CD4-positive, alpha-beta T cell treated with Interleukin-2 at 100 ng/mL for 4 hours (primary cell): ENCODE measurements around the gene SRSF2.
"Not testable (repeated sequence)": the region's sequence is repeated elsewhere in the genome, so short reads cannot be mapped to it uniquely, and the experiment has no call there.

ENCODE experiments used
- DNase-seq: peaks from one replicate; pipeline ENCODE4 v3.0.0-alpha.2; 2020; ENCODE audit warnings: low spot score

SRSF2 gene

GRCh38 chr17:76738468-76738850 lies 1.3 kb upstream of the SRSF2 start:
- DNase-seq: no peak

DNA sequence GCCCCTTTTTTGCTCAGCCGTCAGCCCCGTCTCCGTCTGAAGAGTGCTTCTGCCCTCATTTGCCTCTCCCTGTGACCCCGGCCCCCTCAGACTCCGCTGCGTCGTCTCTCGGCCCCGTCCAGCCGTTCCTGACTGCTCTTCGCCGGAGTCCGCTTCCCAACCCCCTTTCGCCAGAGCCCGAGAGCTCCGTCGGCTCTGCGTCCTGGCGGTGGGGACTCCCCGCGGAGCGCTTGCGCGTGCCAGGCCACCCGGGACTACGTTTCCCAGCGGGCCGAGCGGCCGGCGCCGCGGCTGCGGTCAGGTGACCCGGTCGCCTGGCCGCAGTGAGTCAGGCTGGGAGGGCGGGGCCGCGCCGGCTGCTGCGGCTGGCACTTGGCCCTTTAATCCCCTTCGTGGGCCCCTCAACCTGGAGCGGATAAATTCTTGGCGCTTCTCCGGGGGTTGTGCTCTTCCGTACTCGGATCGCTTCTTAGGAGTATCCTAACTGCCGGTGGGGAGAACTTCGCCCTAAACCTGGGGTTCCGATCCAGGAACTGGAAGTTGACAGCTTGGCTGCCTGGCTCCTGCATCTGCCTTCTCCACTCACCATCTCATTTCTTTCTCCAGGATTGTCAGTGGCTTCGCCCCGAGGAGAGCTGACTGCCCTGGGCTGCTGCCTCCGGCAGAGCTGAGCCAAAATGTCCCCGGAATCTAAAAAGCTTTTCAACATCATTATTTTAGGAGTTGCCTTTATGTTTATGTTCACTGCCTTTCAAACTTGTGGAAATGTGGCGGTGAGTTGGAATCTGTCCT lies 741 bp upstream of the SRSF2 start, which contains the start of gene MFSD11:
TSS of gene MFSD11 (plus strand) at position 444 of the 792 bp plus-strand sequence. CDS start at position 678, 234 bp downstream.
- DNase-seq: peak; percentile 92

GRCh38 chr17:76736349-76737081 lies 616 bp downstream of the SRSF2 start:
- peak; percentile 71 for DNase-seq

DNA sequence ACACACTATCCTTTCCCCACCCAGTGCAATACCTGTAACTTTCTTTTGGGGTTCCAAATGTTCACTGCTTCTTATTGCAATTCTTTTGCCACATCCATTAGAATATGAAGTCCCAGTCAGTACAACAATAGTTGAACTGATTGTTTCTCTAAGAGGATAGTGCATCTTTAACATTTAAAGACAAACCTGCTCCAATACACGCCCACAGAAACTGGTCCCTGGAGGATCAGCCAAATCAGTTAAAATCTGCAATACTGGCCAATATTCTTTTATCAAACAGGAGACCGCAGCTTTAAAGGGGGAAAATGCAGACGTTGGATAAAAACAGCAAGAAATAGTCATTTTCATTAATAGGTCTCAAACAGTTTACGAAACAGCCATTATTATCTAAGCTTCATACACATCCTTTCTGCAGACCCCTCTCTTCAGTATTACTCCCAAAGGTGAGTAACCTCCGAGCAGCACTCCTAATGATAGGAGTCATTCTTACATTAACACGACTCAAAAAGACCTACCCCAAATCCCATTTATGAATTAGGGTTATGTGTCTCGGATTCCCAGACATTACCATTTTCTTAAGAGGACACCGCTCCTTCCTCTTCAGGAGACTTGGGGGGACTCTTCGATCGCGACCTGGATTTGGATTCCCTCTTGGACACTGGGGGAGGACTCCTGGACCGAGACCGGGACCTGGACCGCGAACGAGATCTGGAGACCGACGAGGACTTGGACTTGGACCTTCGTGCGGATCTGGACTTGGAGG lies 1.4 kb downstream of the SRSF2 start:
- DNase-seq: no peak

DNA sequence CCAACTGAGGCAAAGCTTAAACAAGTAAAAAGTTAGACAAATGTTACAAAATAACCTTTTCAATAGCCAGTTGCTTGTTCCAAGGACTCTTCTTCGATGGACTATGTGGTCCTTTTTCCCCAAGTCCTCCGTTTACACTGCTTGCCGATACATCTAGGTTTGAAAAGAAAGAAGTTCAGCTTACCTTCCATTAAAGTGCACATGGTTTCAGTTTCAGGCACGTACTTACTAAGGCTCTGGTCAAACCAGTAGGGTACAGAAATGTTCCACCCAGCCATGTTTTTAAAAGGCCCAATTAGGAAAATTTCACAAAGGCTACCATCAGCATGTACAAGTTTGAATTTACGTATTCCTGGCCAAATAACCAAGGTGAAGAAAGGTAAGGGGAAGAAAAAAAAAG lies 2.1 kb downstream of the SRSF2 start:
- DNase-seq: peak; percentile 32

DNA sequence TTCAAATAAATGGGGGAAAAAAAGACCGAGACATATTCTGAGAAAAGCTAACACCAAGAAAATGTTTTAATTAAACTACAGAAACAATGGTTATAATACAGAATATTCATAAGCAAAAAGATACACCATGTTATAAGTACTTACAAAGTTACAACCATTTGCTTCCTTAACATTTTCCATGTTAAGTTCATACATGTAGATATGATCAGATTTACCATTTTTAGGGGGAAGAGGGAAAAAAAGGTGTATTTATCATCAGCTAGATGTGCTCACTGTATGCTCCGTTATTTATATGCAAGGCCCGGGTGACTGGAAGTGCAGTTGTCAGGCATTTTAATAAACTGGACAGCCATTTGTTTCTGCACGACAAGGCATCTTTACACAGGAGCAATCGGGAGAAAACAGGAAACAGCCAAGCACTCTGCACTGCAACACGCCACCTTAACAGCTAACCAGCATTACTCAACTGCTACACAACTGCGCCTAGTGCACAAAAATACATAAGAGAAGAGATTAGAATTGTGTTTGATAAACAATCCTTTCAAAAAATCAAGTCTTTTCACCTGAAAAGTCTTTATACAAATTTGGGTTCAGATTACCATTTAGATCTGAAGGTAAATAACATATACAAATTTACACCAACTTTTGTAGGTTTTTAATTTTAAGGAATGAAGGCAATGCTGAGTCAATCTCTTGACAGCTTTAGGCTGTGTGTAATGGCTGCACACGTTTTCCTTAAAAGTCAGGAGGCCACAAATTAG lies 2.9 kb downstream of the SRSF2 start:
- peak; percentile 37 for DNase-seq

GRCh38 chr17:76733618-76733957 lies 3.5 kb downstream of the SRSF2 start:
- no peak for DNase-seq

GRCh38 chr17:76732734-76733617 lies 4.2 kb downstream of the SRSF2 start:
- no peak for DNase-seq

DNA sequence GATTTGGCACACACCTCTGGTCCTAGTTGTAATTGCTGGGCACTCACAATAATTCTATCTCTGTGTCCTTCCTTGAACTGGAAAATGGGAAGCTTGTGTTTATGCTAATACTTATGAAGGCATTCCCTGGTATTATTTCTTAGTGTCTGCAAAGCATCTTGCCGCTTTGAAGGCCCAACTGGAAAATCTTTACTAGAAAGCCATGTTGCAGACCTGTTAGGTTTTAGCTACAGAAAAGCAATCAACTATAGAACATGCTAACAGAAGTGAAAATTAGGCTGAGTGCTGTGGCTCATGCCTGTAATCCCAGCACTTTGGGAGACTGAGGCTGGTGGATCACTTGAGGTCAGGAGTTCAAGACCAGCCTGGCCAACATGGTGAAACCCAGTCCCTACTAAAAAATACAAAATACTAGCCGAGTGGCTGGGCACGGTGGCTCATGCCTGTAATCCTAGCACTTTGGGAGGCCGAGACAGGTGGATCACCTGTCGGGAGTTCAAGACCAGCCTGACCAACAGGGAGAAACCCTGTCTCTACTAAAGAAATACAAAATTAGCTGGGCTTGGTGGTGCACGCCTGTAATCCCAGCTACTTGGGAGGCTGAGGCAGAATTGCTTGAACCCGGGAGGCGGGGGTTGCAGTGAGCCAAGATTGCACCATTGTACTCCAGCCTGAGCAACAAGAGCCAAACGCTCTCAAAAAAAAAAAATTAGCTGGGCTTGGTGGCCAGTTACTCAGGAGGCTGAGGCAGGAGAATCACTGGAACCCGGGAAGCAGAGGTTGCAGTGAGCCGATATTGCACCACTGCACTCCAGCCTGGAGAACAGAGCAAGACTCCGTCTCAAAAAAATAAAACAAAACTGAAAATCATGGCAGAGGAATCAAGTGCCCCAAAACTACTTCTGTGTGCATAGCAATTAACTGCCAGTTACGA lies 5.1 kb downstream of the SRSF2 start:
- not testable (repeated sequence) for DNase-seq

DNA sequence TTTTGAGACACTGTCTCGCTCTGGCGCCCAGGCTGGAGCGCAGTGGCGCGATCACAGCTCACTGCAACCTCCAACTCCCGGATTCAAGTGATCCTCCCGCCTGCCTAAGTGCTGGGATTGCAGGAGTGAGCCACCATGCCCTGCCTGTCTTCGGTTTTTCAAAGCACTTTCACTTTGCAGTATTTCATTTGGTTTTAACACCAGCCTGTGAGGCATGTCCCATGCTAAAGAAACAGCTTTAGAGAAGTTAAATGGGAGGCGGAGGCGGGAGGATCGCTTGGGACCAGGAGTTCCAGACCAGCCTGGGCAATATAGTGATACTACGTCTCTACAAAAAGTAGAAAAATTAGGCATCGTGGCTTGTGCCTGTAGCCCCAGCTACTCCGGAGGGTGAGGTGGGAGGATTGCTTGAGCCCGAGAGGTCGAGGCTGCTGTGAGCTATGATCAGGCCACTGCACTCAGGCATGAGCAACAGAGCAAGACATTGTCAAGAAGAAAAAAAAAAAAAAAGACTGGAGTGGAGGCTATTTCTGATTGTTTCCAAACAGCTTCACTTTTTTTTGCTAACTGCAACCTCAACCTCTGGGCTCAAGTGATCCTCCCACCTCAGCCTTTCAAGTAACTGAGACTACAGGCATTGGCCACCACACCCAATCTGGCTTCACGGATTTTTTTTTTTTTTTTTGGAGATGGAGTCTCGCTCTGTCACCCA lies 9.2 kb downstream of the SRSF2 start:
- peak; percentile 33 for DNase-seq

- peak; percentile 76 for DNase-seq
Observed at GRCh38 chr17:76726776-76727718, 10.1 kb downstream of the SRSF2 start, which contains the start of gene METTL23. METTL23 (plus strand) TSS chr17:76726839; CDS start chr17:76729711, 2,872 bp downstream.

DNA sequence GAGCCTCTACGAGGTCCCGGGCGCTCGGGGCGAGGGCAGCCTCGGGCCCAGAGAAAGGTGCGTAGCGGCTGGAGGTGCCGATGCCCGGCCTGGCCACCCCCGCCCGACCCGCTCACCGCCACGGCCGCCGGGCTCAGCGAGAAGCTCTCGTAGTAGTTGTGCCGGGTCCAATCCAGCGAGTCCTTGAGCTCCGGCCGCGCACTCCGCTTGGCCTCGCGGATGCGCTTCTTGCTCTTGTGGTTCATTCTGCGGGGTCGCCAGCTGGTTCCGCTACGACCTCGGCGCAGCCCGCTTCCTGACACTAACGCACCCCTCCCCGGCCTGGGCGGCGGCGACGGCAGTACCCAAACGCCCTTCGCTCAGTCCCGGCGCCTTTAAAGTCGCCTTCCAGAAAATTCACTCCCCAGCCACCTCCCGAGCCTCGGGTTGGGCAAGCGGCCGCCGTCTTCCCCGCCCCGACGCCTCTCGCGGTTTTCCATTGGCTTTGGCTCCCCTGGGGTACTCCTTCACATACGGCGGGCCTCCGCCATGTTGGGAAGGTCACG lies 10.8 kb downstream of the SRSF2 start, which contains the start of gene JMJD6:
TSS of gene JMJD6 (minus strand) at position 376 of the 545 bp plus-strand sequence. CDS start at position 245, 131 bp downstream.
- DNase-seq: peak; percentile 97

DNA sequence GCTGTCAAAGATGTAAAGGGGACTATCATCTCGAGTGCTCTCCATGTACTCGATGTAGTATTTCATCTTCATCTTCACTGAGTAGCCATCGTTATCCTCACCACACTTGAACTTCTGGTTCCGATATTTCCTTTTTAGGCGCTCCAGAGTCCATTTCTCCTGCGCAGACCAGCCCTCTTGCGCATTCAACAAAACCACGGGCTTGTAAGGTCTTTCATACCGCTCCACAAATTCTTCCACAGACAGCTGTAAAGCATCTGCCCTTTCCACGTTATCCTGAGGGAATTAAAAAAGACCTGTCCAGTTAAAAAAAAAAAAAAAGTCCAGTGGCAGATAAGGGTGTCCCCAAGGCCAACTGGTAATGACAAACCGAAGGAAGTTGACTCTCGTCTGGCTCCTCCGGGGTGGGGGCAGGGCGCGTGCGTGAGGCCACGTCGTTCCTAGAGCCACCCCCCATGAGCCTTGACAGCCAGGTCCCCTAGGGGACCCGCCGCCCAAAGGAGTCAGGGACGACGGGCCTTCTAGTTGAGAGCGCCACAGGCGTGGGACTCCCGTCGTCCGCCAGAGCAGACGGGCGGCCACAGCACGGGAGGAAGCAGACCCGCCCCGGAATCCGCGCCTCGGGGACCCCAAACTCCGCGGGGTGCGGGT lies 11.4 kb downstream of the SRSF2 start:
- DNase-seq: peak; percentile 68

GRCh38 chr17:76723812-76724211 lies 13.3 kb downstream of the SRSF2 start:
- DNase-seq: no peak

DNA sequence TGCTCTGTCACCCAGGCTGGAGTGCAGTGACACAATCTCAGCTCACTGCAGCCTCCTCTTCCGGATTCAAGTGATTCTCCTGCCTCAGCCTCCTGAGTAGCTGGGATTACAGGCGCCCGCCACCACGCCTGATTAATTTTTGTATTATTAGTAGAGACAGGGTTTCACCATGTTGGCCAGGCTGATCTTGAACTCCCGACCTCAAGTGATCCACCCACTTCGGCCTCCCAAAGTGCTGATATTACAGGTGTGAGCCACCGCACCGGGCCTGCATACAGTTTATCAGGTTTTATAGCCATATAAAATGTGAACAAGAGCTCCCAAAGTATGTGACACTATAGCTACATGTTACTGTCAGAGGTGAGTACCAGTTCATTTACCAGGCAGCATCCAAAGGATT lies 14.2 kb downstream of the SRSF2 start:
- not testable (repeated sequence) for DNase-seq

DNA sequence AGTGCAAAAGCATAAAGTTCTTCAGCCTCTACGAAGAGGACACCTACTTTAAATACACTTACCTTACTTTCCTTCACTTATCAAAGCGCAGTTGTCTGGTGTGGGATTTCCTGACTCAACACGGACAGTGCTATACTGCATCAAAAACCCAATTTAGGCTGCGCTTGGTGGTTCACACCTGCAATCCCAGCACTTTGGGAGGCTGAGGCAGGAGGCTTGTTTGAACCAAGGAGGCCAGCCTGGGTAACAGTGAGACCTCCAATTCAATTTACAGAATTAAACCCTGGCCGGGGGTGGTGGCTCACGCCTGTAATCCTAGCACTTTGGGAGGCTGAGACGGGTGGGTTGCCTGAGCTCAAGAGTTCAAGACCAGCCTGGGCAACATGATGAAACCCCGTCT lies 14.9 kb downstream of the SRSF2 start:
- DNase-seq: no peak

- DNase-seq: no peak
Observed at GRCh38 chr17:76721463-76721862, 15.7 kb downstream of the SRSF2 start.
